IPS-18c (cell line): Measurements from ENCODE around the gene IGF2BP2.
"Not testable (repeated sequence)": the region's sequence is repeated elsewhere in the genome, so short reads cannot be mapped to it uniquely, and the experiment has no call there.

ENCODE experiments used
- H3K4me3 ChIP-seq: 2 replicates; pipeline ENCODE4 v1.7.0; 2013; ENCODE audit warnings: low read depth, mild to moderate bottlenecking, low read length, moderate library complexity; ENCODE audit not compliant: insufficient read depth
- H3K9me3 ChIP-seq: one replicate; pipeline ENCODE4 v1.6.1; 2013; ENCODE audit warnings: mild to moderate bottlenecking, low read length, moderate library complexity; ENCODE audit not compliant: control insufficient read depth, insufficient read depth

IGF2BP2 gene

DNA sequence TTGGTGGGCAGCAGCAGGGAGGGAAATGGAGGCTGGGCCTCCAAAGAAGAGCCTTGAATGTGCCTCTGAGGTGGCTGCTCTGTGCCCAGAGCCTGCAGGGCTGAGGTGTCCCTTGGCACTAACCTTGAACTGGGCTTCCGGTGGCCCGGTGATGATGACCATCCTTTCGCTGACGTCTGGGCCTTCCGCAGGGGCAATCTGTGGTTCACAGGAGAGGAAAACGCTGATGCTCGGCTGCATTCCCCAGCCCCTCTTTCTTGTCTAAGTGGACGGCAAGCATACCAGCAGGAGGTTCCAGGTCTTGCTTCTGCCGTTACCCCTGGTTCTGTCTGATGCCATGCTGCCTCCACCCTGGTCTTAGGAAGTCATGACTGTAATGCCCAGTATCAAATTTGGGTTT is 172.9 kb downstream of the IGF2BP2 start:
- peaks cover 3% of the 10 kb centered on the region for H3K9me3 ChIP-seq
- no peak overlapping the region for H3K4me3 ChIP-seq

DNA sequence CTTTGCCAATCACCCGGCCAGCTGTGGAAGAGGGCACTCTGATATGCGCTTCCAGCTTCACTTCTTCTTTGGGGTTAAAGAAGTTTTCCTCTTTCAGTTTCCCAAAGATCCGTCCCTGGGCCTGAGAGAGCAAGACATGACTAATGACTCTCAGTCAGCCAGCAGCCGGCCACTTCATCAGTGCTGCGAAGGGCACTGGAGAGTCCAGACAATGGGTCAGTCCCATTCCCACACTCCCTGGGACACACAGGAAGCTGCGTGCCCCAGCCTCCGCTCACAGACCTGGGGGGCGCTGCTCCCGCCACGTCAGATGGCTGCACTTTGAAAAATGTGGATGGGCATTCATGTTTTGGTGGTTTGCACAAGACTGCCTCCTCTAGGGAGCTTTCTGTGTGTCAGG is 175.4 kb downstream of the IGF2BP2 start:
- no peak overlapping the region for H3K4me3 ChIP-seq
- no peaks in the 10 kb centered on the region for H3K9me3 ChIP-seq

- Histone ChIP-seq H3K4me3 (no peak overlapping the region), H3K9me3 (no peaks in the 10 kb centered on the region)
Observed at GRCh38 chr3:185648396-185648795, 176.4 kb downstream of the IGF2BP2 start.

GRCh38 chr3:185647880-185648210 is 177.0 kb downstream of the IGF2BP2 start:
- no peaks in the 10 kb centered on the region for H3K9me3 ChIP-seq
- H3K4me3 ChIP-seq: no peak overlapping the region

DNA sequence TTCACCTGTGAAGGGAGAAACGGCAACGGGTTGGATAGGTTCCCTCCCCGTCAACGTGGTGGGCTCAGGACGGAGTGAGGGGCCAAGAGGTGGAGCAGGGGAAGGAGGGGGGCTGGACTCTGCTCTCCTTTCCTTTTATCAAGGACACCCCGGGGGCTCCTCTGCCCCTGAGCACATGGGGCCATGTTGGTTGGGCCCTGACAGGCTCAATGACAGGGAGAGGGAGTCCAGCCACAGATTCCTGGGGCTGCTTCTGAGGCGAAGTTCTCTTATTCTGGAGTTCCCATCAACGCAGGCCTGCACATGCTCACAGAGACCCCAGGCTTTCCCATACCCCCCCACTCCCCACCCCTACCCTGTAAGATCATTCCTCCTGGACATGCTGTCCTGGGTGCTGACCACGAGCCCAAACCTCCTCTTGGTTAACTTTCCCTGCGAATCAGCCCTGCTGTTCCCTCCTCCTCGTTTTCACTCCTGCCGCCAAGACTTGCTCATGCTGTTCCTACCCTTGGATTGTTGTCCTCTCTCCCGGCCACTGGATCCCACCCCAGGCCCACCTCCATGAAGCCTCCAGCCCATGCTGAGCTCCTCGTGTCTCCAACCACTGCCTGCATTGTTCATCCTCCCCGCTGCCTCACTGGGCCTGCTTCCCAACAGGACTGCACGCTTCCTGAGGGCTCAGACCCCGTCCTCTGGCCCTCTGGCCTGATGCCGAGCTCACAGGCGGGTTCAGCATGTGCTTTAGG is 177.5 kb downstream of the IGF2BP2 start:
- Histone ChIP-seq H3K4me3 (no peak overlapping the region), H3K9me3 (no peaks in the 10 kb centered on the region)

DNA sequence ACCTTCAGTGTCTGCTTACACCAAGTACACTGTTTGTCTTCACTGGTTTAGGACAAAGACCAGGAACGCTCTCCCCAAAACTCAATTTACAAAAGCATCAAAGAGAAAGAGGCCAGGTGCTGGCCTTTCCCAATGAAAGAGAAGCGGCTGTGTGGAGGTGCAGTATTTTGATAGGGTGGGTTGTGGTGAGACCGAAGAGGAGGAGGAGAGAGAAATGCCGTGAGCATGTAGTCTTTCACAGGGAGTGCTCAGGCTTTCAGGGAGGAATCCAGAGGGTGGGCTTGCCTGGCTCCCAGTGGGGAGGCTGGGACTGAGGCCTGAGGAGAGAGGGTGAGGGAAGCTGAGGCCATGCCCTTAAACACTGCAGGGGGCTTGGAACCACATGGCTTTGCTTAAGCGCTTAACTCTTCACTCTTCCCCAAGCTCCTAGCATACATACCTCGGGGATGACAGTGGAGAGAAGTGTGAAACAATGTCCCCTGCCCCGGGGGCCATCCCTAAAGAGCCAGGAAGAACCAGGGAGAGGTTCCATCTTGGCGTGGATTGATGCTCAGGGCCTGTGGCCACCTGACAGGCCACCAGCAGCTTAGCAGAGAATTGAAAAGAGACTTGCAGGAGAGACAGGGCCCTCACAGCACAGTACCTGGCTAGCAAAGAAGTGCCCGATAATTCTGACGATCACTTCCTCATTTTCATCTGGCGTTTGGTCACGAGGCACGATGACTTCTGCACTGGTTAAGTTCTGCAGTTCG is 178.3 kb downstream of the IGF2BP2 start:
- H3K9me3 ChIP-seq: no peaks in the 10 kb centered on the region
- H3K4me3 ChIP-seq: no peak overlapping the region; the same call in 1 of the 2 replicates

DNA sequence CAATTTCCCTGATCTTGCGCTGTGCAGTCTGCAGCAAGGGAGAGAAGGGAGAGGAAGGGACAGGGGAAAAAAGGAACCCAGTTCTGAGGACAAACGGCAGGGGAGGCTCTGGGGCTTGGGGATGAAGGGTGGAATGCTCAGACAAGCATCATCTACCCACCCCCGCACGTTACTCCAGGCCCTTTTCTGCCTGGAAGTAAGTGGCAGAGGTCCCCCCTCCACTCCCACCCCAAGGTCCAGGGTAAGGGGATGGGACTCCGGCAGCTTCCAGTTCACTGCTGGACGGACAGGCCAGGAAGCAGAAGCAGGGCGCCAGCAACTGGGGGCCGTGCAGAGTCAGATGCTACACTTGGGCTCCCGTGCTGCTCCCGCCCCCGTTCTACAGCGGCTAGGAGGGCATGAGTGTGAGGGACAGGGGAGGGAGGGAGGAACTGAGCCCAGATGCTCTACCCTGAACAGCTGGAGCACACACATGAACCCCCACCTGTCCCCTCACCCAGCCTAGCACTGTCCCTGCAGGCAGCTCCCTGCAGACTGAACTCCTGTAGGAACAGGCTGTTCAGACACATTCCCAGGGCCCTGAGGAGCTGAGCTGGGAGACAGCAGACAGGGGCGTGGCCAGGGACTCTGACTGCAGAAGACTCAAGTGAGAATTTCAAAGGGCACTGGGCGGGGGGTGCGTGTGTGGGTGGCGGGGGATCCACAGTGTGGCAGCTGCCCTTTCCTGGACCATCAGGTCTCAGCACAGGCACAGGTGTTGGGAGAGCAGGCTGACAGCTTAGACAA is 179.1 kb downstream of the IGF2BP2 start:
- Histone ChIP-seq H3K9me3 (no peaks in the 10 kb centered on the region), H3K4me3 (no peak overlapping the region; the same call in 1 of the 2 replicates)

DNA sequence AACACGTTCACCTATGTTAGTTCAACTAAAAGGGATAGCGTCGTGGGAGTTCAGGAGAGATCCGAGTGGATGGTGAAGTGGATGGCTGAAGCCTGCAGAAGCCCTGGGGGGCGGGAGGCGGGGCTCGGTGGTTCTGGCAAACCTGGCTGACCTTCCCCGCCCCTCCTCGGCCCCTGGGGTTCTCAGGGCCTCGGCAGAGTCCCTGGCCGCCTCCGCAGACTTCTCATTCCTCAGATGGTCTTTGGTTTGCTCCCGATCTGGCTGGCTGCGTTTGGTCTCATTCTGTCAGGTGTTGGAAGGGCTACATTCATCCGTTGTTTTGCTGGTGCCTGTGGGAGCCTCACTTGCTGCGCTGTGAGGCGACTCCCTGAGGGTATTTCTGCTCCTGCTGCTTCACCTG is 179.7 kb downstream of the IGF2BP2 start:
- H3K9me3 ChIP-seq, H3K4me3 ChIP-seq: not testable (repeated sequence)

DNA sequence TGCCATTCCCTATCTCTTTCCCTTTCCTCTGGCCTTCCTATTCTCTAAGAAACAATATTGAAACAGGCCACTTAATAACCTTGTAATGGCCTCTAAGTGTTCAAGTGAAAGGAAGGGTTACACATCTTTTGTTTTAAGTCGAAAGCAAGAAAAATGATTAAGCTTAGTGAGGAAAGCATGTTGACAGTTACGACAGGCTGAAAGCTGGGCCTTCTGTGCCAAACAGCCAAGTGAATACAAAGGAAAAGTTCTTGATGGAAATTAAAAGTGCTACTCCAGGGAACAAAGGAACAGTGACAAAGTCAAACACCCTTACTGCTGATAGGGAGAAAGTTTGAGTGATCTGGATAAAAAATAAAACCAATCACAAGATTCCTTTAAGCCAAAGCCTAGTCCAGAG is 184.5 kb downstream of the IGF2BP2 start:
- no peaks in the 10 kb centered on the region for H3K9me3 ChIP-seq

GRCh38 chr3:185639632-185640206 is 185.1 kb downstream of the IGF2BP2 start:
- no peaks in the 10 kb centered on the region for H3K9me3 ChIP-seq

More for the DNA sequence above, 184.5 kb downstream of the IGF2BP2 start:
- no peak overlapping the region for H3K4me3 ChIP-seq

DNA sequence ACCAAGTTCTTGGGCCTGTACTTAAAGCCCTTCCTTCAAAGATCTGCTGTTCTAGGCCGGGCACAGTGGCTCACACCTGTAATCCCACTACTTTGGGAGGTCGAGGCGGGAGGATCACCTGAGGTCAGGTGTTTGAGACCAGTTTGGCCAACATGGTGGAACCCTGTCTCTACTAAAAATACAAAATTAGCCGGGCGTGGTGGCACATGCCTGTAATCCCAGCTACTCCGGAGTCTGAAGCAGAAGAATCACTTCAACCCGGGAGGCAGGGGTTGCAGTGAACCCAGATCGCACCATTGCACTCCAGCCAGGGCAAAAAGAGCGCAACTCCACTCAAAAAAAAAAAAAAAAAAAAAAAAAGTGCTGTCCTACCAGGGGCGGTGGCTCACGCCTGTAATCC is 186.2 kb downstream of the IGF2BP2 start:
- not testable (repeated sequence) for H3K9me3 ChIP-seq, H3K4me3 ChIP-seq

More at GRCh38 chr3:185639632-185640206, 185.1 kb downstream of the IGF2BP2 start:
- H3K4me3 ChIP-seq: no peak overlapping the region

GRCh38 chr3:185637388-185637787 is 187.5 kb downstream of the IGF2BP2 start:
- Histone ChIP-seq H3K9me3 (no peaks in the 10 kb centered on the region), H3K4me3 (no peak overlapping the region)

DNA sequence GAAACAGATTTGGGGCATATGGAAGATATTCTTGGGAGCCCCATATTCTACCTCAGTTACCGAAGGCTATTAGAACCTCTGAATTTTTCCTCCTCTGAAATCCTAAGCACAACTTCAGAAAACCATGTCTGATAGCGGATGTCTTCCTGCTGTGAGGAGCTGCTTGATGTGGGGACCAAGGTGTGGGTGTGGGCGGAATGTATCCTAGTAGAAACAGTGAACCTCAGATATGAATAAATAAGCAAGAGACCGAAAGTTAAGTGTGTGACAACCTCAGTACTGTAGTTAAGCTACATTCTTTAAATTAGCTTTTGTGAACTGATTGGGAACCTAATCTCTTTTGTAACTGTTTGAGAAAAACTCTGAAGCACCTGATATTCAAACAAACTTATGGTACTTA is 191.8 kb downstream of the IGF2BP2 start:
- H3K4me3 ChIP-seq: no peak overlapping the region
- H3K9me3 ChIP-seq: no peaks in the 10 kb centered on the region

DNA sequence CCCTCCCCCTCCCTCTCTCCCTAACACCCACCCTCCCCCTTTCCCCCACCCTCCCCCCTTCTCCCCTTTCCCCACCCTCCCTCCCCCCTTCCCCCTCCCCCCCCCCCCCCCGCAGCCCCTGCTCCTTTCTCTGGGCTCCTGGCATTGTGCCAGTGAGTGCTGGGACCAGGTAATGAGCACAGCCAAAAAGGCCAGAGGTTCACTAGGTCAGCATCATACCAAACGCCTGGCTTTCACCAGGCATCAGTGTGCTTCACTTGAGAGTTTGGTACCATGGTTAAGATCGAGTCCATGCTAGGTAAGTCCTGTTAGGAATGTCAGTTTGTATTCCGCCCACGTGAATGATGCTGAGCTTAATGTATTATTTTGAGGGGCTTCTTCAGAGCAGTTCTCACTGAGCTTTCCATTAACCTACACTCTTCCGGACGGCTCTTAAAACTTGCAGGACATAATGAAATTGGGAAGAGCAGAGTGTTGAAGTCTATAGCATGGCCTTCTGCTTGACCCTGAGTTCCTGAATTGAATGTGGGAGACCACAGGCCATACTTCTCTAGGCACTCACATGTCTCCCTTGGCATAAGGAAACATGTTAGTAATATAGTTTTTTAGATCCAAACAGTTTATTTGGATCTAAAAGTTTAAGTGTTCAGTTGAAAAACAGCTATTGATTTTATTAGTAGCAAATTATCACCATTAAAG is 193.2 kb downstream of the IGF2BP2 start:
- Histone ChIP-seq H3K9me3 (no peaks in the 10 kb centered on the region), H3K4me3 (no peak overlapping the region)

- Histone ChIP-seq H3K4me3 (no peak overlapping the region), H3K9me3 (no peaks in the 10 kb centered on the region)
Observed at GRCh38 chr3:185631108-185631507, 193.7 kb downstream of the IGF2BP2 start.

DNA sequence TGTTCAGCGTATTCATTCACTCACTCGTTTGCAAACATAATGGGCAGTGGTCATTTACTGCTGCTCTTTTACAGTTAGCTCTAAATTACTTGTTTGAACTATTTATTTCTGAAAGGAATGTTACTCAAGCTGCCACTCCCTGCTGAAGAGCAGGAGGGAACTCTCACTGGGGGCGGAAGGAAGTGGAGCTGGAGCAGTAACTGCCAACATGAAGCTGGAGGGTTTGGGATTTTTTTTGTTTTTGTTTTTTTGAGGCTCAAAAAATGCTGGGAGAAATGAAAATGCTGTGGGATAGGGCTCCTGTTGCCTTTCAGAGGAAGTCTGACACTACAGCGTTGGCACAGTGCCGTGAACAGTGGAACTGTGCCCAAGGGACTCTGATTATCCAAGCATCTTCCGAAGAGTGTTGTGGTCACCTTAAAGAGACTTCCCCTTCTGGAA is 194.6 kb downstream of the IGF2BP2 start:
- no peak overlapping the region for H3K4me3 ChIP-seq
- H3K9me3 ChIP-seq: no peaks in the 10 kb centered on the region
